Activated T-cell treated with anti-CD3 and anti-CD28 coated beads for 48 hours (primary cell): Measurements from ENCODE around the gene MEIOSIN.
"Not testable (repeated sequence)": the region's sequence is repeated elsewhere in the genome, so short reads cannot be mapped to it uniquely, and the experiment has no call there.

ENCODE experiments used
- DNase-seq: peaks from one replicate; pipeline ENCODE4 v3.0.0-alpha.2; 2020; ENCODE audit warnings: low read depth

The MEIOSIN gene

GRCh38 chr19:45780448-45781213, 47.4 kb downstream of the MEIOSIN start:
- no peak for DNase-seq

DNA sequence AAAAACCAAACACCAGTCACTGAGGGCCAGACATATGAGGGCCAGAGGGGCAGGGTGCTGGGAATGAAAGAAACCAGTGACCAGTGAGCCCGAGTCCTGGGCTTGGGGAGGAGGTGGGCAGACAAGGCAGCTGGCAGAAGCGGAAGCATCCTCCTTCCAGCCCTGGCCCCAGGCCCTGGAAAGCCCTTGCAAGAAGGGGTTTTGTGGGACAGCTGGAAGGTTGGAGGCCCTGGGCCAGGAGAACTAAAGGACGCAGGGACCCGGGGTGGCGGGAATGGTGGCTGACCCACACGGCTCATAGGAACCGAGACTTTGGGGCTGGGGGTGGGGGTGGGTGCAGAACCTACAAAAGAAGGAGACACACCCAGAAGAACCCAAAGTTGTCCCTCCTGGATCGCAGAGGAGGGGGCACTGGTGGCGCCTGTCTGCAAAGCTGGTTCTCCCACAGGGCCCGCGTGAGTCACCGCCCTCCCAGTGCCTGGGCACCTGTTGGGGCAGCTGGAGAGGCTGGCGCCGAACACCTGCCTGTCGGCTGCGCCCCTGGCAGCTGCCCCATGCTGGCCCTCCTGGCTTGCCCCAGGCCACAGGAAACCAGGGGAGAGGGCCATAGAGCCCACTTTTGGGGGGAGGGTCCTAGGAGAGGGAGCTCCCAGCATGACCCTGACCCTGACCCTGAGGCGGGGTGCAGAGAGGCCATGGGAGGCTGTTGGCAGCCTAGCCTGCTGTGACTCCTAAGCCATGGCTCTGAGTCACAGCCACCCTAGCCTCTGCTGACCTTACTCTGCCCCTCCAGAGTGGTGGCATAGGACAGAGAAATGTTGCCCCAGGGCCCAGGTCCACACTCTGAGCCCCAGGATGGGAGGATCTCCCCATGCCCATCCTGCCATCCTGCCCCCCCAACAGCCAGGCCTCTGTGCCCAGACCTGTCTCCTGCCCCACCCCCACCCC, 48.2 kb downstream of the MEIOSIN start:
- no peak for DNase-seq

- no peak for DNase-seq
These were observed 49.0 kb downstream of the MEIOSIN start, which contains the start of gene DMPK for GRCh38 chr19:45782162-45782691. Gene DMPK, minus strand, starts transcription at chr19:45782490. Its CDS starts 138 bp downstream, at chr19:45782352.

DNA sequence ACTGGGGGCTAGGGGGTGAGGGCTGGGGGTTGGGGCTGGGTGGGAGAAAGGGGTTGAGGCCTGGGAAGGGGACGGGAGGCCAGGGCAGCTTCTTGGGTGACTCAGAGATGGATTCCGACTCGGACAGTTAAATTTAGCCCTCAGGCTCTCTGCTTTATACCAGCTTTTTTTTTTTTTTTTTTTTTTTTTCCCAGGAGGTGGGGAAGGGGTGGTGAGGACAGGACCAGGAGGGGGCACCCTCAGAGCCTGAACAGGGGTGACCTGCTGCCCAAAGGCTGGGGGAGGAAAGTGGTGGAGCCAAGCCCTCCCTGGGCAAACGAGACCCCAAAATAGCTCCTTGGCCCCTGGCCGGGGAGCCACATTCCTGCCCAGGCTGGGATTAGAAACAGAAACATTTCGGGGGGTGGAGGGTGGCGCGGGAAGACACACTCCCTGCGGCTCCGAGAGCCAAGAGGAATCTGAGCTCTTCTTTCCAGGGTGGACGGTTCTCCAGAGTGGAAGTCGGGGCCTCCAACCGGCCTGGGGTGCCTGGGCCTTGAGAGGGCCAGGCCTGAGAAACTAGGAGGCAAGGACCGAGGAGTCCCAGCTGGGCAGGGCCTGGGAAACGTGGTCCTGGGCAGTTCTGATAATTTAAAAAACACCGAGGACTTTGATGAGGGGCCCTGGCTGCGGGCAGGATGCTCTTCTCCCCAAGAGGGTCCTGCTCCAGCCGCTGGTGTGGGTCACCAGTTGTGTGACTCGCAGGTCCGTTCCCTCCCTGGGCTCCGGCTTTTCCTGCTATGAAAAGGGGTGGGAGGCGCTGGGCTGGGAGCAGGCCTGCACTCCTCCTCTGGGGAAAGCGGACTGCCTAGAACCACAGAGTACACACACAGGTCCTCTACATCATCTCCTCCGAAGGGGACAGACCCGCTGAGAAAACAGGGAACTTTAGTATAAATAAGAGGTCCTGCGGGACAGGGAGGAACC, 49.9 kb downstream of the MEIOSIN start:
- no peak for DNase-seq

DNA sequence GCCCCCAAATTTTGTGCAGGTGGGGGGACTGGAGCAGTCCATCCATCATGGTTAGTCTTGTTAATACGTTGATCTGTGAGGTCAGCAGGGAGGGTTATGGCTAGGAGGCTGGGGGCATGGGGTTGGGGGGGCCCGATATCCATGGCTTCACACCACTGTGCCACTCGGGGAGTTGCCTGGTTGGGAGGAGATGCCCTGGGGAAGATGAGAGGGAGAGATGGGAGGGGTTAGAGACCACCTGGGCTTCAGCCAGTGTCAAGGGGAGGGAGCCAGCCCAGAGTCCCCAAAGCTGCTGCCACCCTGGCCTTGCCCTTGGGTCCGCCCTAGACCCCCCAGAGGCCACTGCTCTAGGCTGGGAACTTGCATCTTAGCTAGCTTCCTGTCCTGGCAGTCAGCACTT, 50.9 kb downstream of the MEIOSIN start:
- no peak for DNase-seq

DNA sequence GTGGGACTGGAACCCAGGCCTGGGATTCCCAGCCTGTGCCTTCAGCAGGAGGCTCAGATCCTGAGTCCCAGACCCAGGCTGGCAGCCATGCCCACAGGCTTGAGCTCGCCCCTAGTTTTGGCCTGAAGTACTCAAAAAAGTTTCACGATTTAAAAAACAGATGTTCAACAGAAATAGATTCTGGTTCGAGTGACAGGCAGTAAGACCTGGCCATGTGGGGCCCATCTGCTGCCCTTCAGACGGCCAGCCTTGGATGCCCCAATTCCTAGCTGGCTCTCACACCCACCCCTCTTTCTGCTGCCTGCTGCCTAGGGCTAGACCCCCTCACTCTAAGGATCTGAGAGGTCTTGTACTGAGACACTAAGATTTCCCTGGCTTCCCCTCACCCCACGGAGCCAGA, 51.9 kb downstream of the MEIOSIN start:
- no peak for DNase-seq

GRCh38 chr19:45785781-45786532, 52.7 kb downstream of the MEIOSIN start:
- DNase-seq, result no peak

GRCh38 chr19:45786533-45786894, 53.3 kb downstream of the MEIOSIN start:
- DNase-seq, result no peak

DNA sequence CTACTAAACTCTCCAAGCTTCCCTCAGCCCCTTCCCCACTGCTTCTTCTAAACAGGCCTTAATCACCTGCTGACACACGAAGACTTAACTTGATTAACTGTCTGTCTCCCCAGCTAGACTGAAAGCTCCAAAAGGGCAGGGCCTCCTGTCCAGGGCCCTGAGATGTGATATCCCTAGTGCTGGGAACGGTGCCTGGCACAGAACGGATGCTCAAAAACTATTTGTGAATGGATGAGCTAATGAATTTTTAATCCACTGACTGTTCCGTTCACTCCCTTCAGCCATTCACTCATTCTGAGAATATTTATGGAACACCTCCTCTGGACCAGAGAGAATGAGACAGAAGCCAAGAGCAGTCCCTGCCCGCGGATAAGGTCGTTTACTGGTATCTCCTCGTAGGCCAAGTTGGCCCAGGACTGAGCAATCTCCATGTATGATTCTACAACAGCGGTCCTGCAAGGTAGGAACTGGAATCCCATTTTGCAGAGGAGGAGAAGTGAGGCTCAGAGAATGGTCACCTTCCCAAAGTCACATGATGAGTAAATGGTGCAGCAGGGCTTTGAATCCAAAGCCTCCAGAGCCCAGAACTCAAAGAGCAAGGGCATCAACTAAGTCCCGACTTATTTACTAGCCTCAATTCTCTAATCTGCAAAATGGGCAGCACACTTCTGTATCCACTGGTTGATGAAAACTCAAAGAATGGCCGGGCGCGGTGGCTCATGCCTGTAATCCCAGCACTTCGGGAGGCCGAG, 56.0 kb downstream of the MEIOSIN start:
- DNase-seq, result no peak

DNA sequence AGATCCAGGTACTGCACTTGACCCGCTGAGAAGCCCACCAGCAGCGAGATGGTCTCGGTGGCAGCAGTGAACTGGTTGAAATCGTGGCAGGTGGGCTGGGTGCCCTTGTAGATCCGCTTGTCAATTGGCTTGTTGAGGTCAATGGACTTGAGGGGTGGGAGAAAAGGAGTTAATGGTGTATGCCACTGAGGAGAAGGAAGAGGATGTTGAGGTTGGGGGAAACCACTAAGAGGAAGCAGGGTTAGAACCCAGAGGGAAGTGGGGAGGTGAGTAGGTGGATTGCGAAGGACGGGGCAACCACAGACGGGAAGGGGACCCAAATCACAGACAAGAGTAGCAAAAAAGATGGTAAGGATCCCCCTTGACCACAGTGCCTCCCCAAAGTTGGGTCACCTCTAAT, 57.7 kb downstream of the MEIOSIN start:
- DNase-seq, result no peak

GRCh38 chr19:45791744-45792469, 58.7 kb downstream of the MEIOSIN start:
- DNase-seq, result no peak

GRCh38 chr19:45792470-45793177, 59.4 kb downstream of the MEIOSIN start, which contains the start of gene DMWD:
Gene DMWD, minus strand, starts transcription at chr19:45792845. Its CDS starts 89 bp downstream, at chr19:45792756.
- peak; percentile 99 for DNase-seq

DNA sequence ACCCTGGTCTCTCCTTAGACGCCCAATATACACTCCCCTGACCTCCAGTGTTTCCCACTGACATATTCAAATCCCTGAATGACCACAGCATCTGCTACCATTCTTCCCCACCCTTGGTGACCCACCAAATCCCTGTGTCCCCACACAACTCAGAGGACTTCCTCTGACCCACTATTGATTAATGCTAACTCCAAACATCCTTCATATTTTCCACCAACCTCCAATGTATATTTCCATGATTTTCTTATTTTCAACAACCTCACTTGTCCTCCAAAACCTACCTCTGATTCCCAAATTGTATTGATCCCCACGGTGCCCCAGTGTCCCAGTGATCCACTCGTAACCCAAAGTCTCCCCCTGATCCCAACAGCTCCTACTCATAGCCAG, 59.9 kb downstream of the MEIOSIN start:
- no peak for DNase-seq

- no peak for DNase-seq
These were observed 60.6 kb downstream of the MEIOSIN start for GRCh38 chr19:45793876-45794275.

DNA sequence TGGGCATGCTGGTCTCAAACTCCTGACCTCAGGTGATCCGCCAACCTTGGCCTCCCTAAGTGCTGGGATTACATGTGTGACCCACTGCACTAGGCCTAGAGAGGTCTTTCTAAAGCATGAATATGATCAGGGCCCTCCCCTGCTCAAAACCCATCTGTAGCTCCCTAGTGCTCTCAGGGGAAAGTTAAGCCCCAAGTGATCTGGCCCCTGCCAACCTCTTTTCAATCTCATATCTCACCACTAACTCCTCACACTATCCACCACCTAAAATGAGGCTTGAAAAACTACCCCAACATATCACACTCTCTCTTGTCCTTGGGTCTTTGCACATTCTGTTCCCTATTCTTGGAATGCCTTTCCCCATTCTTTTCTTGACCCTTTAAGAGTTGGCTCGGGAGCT, 61.4 kb downstream of the MEIOSIN start:
- DNase-seq, result no peak

DNA sequence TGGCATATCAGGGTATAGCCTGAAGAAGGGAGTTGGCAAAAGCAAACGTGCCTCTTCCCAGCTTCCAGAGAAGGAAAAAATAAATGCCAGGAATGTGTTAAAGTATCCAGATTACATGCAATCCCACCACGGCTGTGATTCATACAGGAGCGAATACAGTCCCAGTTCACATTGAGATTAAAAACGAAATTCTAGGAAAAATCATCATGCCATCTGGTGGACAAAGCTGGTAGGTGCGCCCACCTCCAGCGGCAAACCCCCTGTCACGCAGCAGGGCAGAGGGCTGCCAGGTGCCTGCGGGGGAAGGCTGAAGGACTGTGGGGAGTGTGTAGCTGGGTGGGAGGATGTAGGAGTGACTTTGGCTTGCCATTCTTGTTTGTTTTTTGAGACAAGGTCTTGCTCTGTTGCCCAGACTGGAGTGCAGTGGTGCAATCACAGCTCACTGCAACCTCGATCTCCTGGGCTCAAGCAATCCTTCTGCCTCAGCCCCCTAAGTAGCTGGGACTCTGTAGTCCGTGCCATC, 65.8 kb downstream of the MEIOSIN start:
- peak; percentile 42 for DNase-seq

DNA sequence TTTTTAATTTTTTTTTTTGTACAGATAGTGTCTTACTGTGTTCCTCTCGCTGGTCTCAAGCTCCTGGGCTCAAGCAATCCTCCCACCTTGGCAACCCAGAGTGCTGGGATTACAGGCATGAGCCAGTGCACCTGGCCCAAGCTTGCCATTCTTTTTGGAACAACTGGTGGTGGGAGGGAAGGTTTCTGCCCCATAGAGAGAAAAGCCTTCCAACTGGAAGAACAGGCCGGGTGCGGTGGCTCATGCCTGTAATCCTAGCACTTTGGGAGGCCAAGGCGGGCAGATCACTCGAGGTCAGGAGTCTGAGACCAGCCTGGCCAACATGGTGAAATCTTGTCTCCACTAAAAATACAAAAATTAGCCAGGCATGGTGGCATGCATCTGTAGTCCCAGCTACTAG, 66.3 kb downstream of the MEIOSIN start:
- not testable (repeated sequence) for DNase-seq

DNA sequence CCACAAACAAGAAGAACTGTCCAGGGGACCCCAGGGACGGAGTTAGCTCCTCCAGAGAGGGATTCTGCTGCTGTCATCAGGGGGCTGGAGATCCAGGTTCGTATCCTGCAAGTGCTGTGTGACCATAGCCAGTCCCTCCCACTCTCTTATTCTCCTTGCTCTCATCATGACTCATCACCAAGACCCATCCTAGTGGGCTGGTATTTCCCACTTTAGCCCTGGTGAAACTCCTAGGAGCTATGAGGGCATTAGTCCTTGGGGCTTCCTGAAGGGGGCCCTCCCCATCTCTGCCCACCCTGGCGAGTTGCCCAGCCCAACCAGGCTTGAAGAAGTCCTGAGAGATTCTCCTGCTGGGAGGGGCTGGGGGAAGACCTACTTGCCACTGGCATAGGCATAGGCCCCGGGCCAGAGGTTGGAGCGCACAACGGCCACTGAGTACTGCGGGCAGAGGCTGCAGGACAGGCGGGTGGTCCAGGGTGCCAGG, 66.9 kb downstream of the MEIOSIN start:
- no peak for DNase-seq
